HepG2 (cell line): ENCODE measurements around the gene GPATCH4. TPM values are rescaled to one million over a fixed set of nuclear protein-coding genes. Genes with fewer than 3 reads are reported as not detected.

Source experiments
- ATAC-seq: fragments of 200-7000 bp; cut with Tn5 transposase; 3 replicates; pipeline ENCODE4 v1.9.1; 2020; ENCODE audit warnings: mild to moderate bottlenecking, moderate library complexity
- BruUV-seq: library from RNA; stranded (reverse); fragments of 400-500 nt; replicated peaks from 2 replicates; lab custom pipeline; 2021; lab: Mats Ljungman, UMichigan
- CTCF ChIA-PET: fragments of 300-600 bp; formaldehyde crosslinking; extraction: SDS; loops from one replicate; lab custom pipeline; 2021; ENCODE audit warnings: low total read pairs, inconsistent platforms, low intra/inter-chr PET ratio; lab: Yijun Ruan, JAX
- POLR2A ChIA-PET: fragments of 350-600 bp; sonication (Branson Sonifier 250); formaldehyde crosslinking; loops from one replicate; lab custom pipeline; 2020; ENCODE audit warnings: antibody characterized with exemption, inconsistent platforms; lab: Yijun Ruan, JAX
- DNase-seq: peaks from one replicate; pipeline ENCODE4 v3.0.0-alpha.2; 2015; ENCODE audit warnings: low spot score
- FAIRE-seq: peaks from 3 replicates; lab custom pipeline; 2011; peaks lifted over from hg19 to GRCh38; lab: Jason Lieb, UNC
- H2AFZ ChIP-seq: one replicate; pipeline ENCODE4 v1.6.1; 2011; ENCODE audit warnings: low read length, inconsistent platforms
- H3K27ac ChIP-seq: fragments of 300-600 bp; 3 replicates; pipeline ENCODE4 v1.8.0; 2011; ENCODE audit warnings: mixed run types, mild to moderate bottlenecking, mixed read lengths, low read length, inconsistent platforms; ENCODE audit not compliant: insufficient read depth; ENCODE audit errors: extremely low read length
- H3K27me3 ChIP-seq, 2 experiments: fragments of 200-600 bp in 1 of 2; 2 replicates in 1 of 2; 3 replicates in 1 of 2; pipeline versions ENCODE4 v1.6.0 to v1.8.0; 2011; ENCODE audit warnings: low read length in 2 of 2, mild to moderate bottlenecking in 2 of 2, moderate library complexity in 2 of 2, inconsistent platforms in 1 of 2; ENCODE audit not compliant: insufficient read depth in 2 of 2, control insufficient read depth in 1 of 2
- H3K36me3 ChIP-seq, 2 experiments: fragments of 200-600 bp in 1 of 2; replicated peaks in 1 of 2; 2 replicates in 1 of 2; 3 replicates in 1 of 2; pipeline versions ENCODE4 v1.5.1 to v1.8.0; 2011; ENCODE audit warnings: low read length in 2 of 2, inconsistent platforms in 1 of 2; ENCODE audit not compliant: insufficient read depth in 2 of 2, control insufficient read depth in 1 of 2
- H3K4me1 ChIP-seq: 2 replicates; pipeline ENCODE4 v1.5.1; 2012; ENCODE audit warnings: low read length, inconsistent platforms; ENCODE audit not compliant: insufficient read depth
- H3K4me2 ChIP-seq: 2 replicates; pipeline ENCODE4 v1.6.0; 2011; ENCODE audit warnings: low read depth, low read length, inconsistent platforms
- H3K4me3 ChIP-seq, 3 experiments: fragments of 200-600 bp in 1 of 3; sonication (generic), shearing (Covaris generic) in 1 of 3; replicated peaks in 1 of 3; 2 replicates each; pipeline ENCODE4 v1.5.1; 2011 to 2016; ENCODE audit warnings: low read length in 3 of 3, inconsistent platforms in 2 of 3, low read depth in 2 of 3, mild to moderate bottlenecking in 2 of 3, control low read depth in 1 of 3, mixed read lengths in 1 of 3; ENCODE audit not compliant: insufficient read depth in 1 of 3
- H3K79me2 ChIP-seq: one replicate; pipeline ENCODE4 v1.6.1; 2011; ENCODE audit warnings: low read length, inconsistent platforms; ENCODE audit not compliant: insufficient read depth
- H3K9ac ChIP-seq: 2 replicates; pipeline ENCODE4 v1.6.0; 2011; ENCODE audit warnings: mild to moderate bottlenecking, low read depth, low read length, inconsistent platforms; ENCODE audit not compliant: insufficient read depth
- H3K9me3 ChIP-seq: 2 replicates; pipeline ENCODE4 v1.5.1; 2012; ENCODE audit warnings: mild to moderate bottlenecking, low read length
- H4K20me1 ChIP-seq: 2 replicates; pipeline ENCODE4 v1.6.0; 2011; ENCODE audit warnings: inconsistent platforms, mild to moderate bottlenecking, low read length, moderate library complexity; ENCODE audit not compliant: insufficient read depth
- ASH2L ChIP-seq: fragments of 300-600, 200-600 bp; sonication (generic); IDR thresholded peaks from 2 replicates; pipeline ENCODE4 v1.7.0; 2017; ENCODE audit warnings: low read depth, mild to moderate bottlenecking, moderate library complexity, mixed read lengths, low read length; ENCODE audit not compliant: insufficient read length
- ATF7 ChIP-seq, 2 experiments: fragments of 450-650 bp in 1 of 2; sonication (generic) in 1 of 2; formaldehyde crosslinking in 1 of 2; IDR thresholded peaks; 2 replicates each; pipeline versions ENCODE4 v1.4.0 to v1.6.1; 2016 to 2020; ENCODE audit warnings: antibody characterized with exemption in 1 of 2, mild to moderate bottlenecking in 1 of 2, missing genetic modification reagents in 1 of 2
- ATM ChIP-seq: fragments of 450-650 bp; IDR thresholded peaks from 2 replicates; pipeline ENCODE4 v1.7.1; 2017; ENCODE audit warnings: mild to moderate bottlenecking, borderline replicate concordance
- CREBL2 ChIP-seq: sonication (generic); formaldehyde crosslinking; IDR thresholded peaks from 2 replicates; pipeline ENCODE4 v1.8.1; 2023; ENCODE audit warnings: missing genetic modification reagents, mild to moderate bottlenecking, borderline replicate concordance
- ISL2 ChIP-seq: sonication (generic); formaldehyde crosslinking; IDR thresholded peaks from 2 replicates; pipeline ENCODE4 v1.5.0; 2020; ENCODE audit warnings: missing genetic modification reagents
- NCOA2 ChIP-seq: sonication (generic); formaldehyde crosslinking; IDR thresholded peaks from 2 replicates; pipeline ENCODE4 v1.8.0; 2022; ENCODE audit warnings: inconsistent platforms
- NPAS2 ChIP-seq: sonication (generic); formaldehyde crosslinking; IDR thresholded peaks from 2 replicates; pipeline ENCODE4 v1.8.0; 2022; ENCODE audit warnings: mild to moderate bottlenecking, missing genetic modification reagents, borderline replicate concordance
- PTBP1 ChIP-seq: fragments of 200-400 bp; formaldehyde crosslinking; IDR thresholded peaks from 2 replicates; pipeline ENCODE4 v1.6.1; 2018; ENCODE audit warnings: low read length, low read depth; ENCODE audit not compliant: poor library complexity, severe bottlenecking
- RELA ChIP-seq: sonication (generic); formaldehyde crosslinking; IDR thresholded peaks from 2 replicates; pipeline ENCODE4 v1.4.0; 2020; ENCODE audit warnings: missing genetic modification reagents
- SMAD9 ChIP-seq: sonication (generic); formaldehyde crosslinking; IDR thresholded peaks from 2 replicates; pipeline ENCODE4 v1.5.1; 2020; ENCODE audit warnings: mild to moderate bottlenecking, missing genetic modification reagents
- SMYD3 ChIP-seq: sonication (generic); formaldehyde crosslinking; IDR thresholded peaks from 2 replicates; pipeline ENCODE4 v1.8.1; 2023; ENCODE audit warnings: mild to moderate bottlenecking, missing genetic modification reagents
- ZBTB14 ChIP-seq: sonication (generic); formaldehyde crosslinking; IDR thresholded peaks from 2 replicates; pipeline ENCODE4 v1.4.0; 2020; ENCODE audit warnings: missing genetic modification reagents
- ZBTB46 ChIP-seq: sonication (generic); formaldehyde crosslinking; IDR thresholded peaks from 2 replicates; pipeline ENCODE4 v1.4.0; 2020; ENCODE audit warnings: mild to moderate bottlenecking, missing genetic modification reagents, borderline replicate concordance
- ZNF180 ChIP-seq: sonication (generic); formaldehyde crosslinking; IDR thresholded peaks from 2 replicates; pipeline ENCODE4 v1.4.0; 2020; ENCODE audit warnings: low read depth, missing genetic modification reagents, borderline replicate concordance
- ZNF225 ChIP-seq: sonication (generic); formaldehyde crosslinking; IDR thresholded peaks from 2 replicates; pipeline ENCODE4 v1.4.0; 2020; ENCODE audit warnings: mild to moderate bottlenecking, missing genetic modification reagents
- ZNF570 ChIP-seq: sonication (generic); formaldehyde crosslinking; IDR thresholded peaks from 2 replicates; pipeline ENCODE4 v1.4.0; 2020; ENCODE audit warnings: mild to moderate bottlenecking, missing genetic modification reagents, borderline replicate concordance
- ZNF768 ChIP-seq: sonication (generic); formaldehyde crosslinking; IDR thresholded peaks from 2 replicates; pipeline ENCODE4 v1.4.0; 2020; ENCODE audit warnings: missing genetic modification reagents
- WGBS: methylation state at CpG from one replicate; pipeline ENCODE4 v1.1.6; 2017; ENCODE audit warnings: low lambda C conversion rate; 5-methylcytosine and 5-hydroxymethylcytosine counted together
- in situ Hi-C: cut with HindIII; loops from 2 replicates; pipeline ENCODE4 v1.10.0; 2017; ENCODE audit warnings: low pct_unique_long_range_greater_than_20kb; ENCODE audit not compliant: extremely low pct_ligation_motif_present
- intact Hi-C: fragments of 100-400 bp; cut with micrococcal nuclease; formaldehyde crosslinking; loops from one replicate; pipeline ENCODE4 v1.10.0; 2022; ENCODE audit not compliant: unreplicated experiment
- polyA plus RNA-seq, 8 experiments: library from polyadenylated mRNA; depleted of rRNA in 3 of 8; stranded (reverse) in 7 of 8; unstranded in 1 of 8; fragments of >200 nt; fragmentation: Illumina TruSeq in 4 of 8; extraction: Trizol in 4 of 8; gene quantifications; 2 replicates each; pipeline versions ENCODE4 v1.2.1 to v1.2.3, GENCODE V29; 2011 to 2016; ENCODE audit warnings: low read depth in 4 of 8, missing spikeins in 1 of 8, mixed read lengths in 1 of 8; ENCODE audit not compliant: insufficient read depth in 1 of 8
- total RNA-seq, 5 experiments: library from RNA; depleted of rRNA; stranded (reverse); fragments of >200 nt; fragmentation: Illumina TruSeq; extraction: Trizol; gene quantifications; 2 replicates each; pipeline ENCODE4 v1.2.3, GENCODE V29; 2016; ENCODE audit warnings: low read depth in 1 of 5

The GPATCH4 gene
- total and polyA plus RNA-seq, 2 of the 13 experiments (the other 11 are each of a cell fraction or from before 2014, with no cell fraction given) = 19.2 to 37.9 TPM

GRCh38 chr1:156571261-156571852 is 29.9 kb downstream of the GPATCH4 start:
- no TSS peak for BruUV-seq

GRCh38 chr1:156566436-156566835 is 34.8 kb downstream of the GPATCH4 start:
- ChIA-PET CTCF (no interaction called here), POLR2A (no interaction called here)
- H3K27ac ChIP-seq = no peak overlapping the region
- intact Hi-C loops = no loop called here
- peaks cover 11% of the 10 kb centered on the region for H3K4me1 ChIP-seq
- no peak overlapping the region for H3K9ac ChIP-seq
- H3K36me3 ChIP-seq = peaks cover 4 to 33% of the 10 kb centered on the region in 2 experiments; a peak in 4 of 5 replicates
- TF ChIP-seq ZBTB14 (no peak), ASH2L (no peak), NCOA2 (CRISPR knock-in tag) (no peak), ZBTB46 (CRISPR knock-in tag) (no peak), CREBL2 (CRISPR knock-in tag) (no peak), PTBP1 (no peak), RELA (CRISPR knock-in tag) (no peak), NPAS2 (CRISPR knock-in tag) (no peak), ZNF180 (CRISPR knock-in tag) (no peak), SMYD3 (no peak), SMAD9 (CRISPR knock-in tag) (no peak), ZNF570 (no peak), ISL2 (CRISPR knock-in tag) (no peak), ZNF225 (CRISPR knock-in tag) (no peak), ZNF768 (no peak)
- no peak overlapping the region for H2AFZ ChIP-seq
- H3K27me3 ChIP-seq = no peaks in the 10 kb centered on the region
- H3K9me3 ChIP-seq = no peaks in the 10 kb centered on the region
- no peaks in the 10 kb centered on the region for H4K20me1 ChIP-seq
- H3K4me3 ChIP-seq = no peak overlapping the region
- peaks cover 1% of the 10 kb centered on the region for H3K79me2 ChIP-seq
- H3K4me2 ChIP-seq = no peak overlapping the region
- in situ Hi-C loops = no loop called here
- WGBS = 97% methylated on average over 4 of the region's 4 CpGs
- BruUV-seq = no TSS peak
- no peak for FAIRE-seq
- no peak for ATAC-seq
- DNase-seq = no peak

More at GRCh38 chr1:156571261-156571852, 29.9 kb downstream of the GPATCH4 start:
- 12% methylated on average over 4 of the region's 4 CpGs for WGBS
- intact Hi-C loops = no loop called here
- Histone ChIP-seq H3K4me2 (peak overlapping the region; percentile 89), H3K36me3 (peaks cover 2 to 12% of the 10 kb centered on the region in 2 experiments; a peak in 3 of 5 replicates), H3K27me3 (peaks cover 0 to 12% of the 10 kb centered on the region in 2 experiments; a peak in 1 of 5 replicates), H3K27ac (no peak overlapping the region), H3K4me1 (peaks cover 24% of the 10 kb centered on the region), H3K9ac (peak overlapping the region; percentile 70), H2AFZ (no peak overlapping the region), H3K9me3 (no peaks in the 10 kb centered on the region), H4K20me1 (no peaks in the 10 kb centered on the region), H3K79me2 (peaks cover 4% of the 10 kb centered on the region), H3K4me3 (peak overlapping the region; percentile 85 to 95 (median 89))
- peak; percentile 44 for FAIRE-seq
- no peak for ATAC-seq
- in situ Hi-C loops = no loop called here
- ChIA-PET CTCF (no interaction called here), POLR2A (no interaction called here)
- TF ChIP-seq ATM (no peak), ATF7 (IDR thresholded peaks at IDR 0.05) (peak; percentile 74), ATF7 (CRISPR knock-in tag; IDR thresholded peaks at IDR 0.05) (no peak)
- DNase-seq = no peak
